Middle frontal gyrus (tissue), 1 donor: ENCODE data around the gene ZBTB46.
"Not testable (repeated sequence)": the region's sequence is repeated elsewhere in the genome, so short reads cannot be mapped to it uniquely, and the experiment has no call there.

Experiments
- DNase-seq: peaks from one replicate; pipeline ENCODE4 v3.0.0-alpha.2; 2015; ENCODE audit warnings: low spot score; ENCODE audit errors: extremely low spot score

The ZBTB46 gene

GRCh38 chr20:63789836-63790571, 41.1 kb downstream of the ZBTB46 start:
- no peak for DNase-seq

- DNase-seq: no peak
Observed at GRCh38 chr20:63787749-63788148, 43.3 kb downstream of the ZBTB46 start.

- no peak for DNase-seq
Observed at GRCh38 chr20:63787302-63787701, 43.8 kb downstream of the ZBTB46 start.

GRCh38 chr20:63785691-63786131, 45.4 kb downstream of the ZBTB46 start:
- peak; percentile 55 for DNase-seq

- DNase-seq: no peak
Observed at GRCh38 chr20:63783970-63784369, 47.1 kb downstream of the ZBTB46 start.

- DNase-seq: no peak
Observed at GRCh38 chr20:63782521-63782971, 48.5 kb downstream of the ZBTB46 start.

GRCh38 chr20:63782051-63782471, 49.0 kb downstream of the ZBTB46 start:
- no peak for DNase-seq

- no peak for DNase-seq
Observed at GRCh38 chr20:63781181-63781580, 49.9 kb downstream of the ZBTB46 start.

- no peak for DNase-seq
Observed at GRCh38 chr20:63778857-63779256, 52.2 kb downstream of the ZBTB46 start.

GRCh38 chr20:63778034-63778752, 52.9 kb downstream of the ZBTB46 start:
- DNase-seq: no peak

GRCh38 chr20:63777614-63778013, 53.5 kb downstream of the ZBTB46 start:
- no peak for DNase-seq

GRCh38 chr20:63776875-63777274, 54.2 kb downstream of the ZBTB46 start:
- DNase-seq: not testable (repeated sequence)

- DNase-seq: no peak
Observed at GRCh38 chr20:63775096-63775978, 55.7 kb downstream of the ZBTB46 start.

GRCh38 chr20:63774306-63774705, 56.8 kb downstream of the ZBTB46 start:
- DNase-seq: no peak

- no peak for DNase-seq
Observed at GRCh38 chr20:63773571-63774241, 57.4 kb downstream of the ZBTB46 start.

- no peak for DNase-seq
Observed at GRCh38 chr20:63772781-63773518, 58.1 kb downstream of the ZBTB46 start.

GRCh38 chr20:63771046-63771707, 59.9 kb downstream of the ZBTB46 start:
- DNase-seq: no peak

GRCh38 chr20:63769891-63770474, 61.1 kb downstream of the ZBTB46 start:
- no peak for DNase-seq
